Measurements from ENCODE around the gene TIGD6.

- no peak for TF ChIP-seq EZH2 (IDR thresholded peaks at IDR 0.05; ENCODE audit: borderline replicate concordance, low read length)
- TF ChIP-seq, protein P1, sequence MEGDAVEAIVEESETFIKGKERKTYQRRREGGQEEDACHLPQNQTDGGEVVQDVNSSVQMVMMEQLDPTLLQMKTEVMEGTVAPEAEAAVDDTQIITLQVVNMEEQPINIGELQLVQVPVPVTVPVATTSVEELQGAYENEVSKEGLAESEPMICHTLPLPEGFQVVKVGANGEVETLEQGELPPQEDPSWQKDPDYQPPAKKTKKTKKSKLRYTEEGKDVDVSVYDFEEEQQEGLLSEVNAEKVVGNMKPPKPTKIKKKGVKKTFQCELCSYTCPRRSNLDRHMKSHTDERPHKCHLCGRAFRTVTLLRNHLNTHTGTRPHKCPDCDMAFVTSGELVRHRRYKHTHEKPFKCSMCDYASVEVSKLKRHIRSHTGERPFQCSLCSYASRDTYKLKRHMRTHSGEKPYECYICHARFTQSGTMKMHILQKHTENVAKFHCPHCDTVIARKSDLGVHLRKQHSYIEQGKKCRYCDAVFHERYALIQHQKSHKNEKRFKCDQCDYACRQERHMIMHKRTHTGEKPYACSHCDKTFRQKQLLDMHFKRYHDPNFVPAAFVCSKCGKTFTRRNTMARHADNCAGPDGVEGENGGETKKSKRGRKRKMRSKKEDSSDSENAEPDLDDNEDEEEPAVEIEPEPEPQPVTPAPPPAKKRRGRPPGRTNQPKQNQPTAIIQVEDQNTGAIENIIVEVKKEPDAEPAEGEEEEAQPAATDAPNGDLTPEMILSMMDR (conservative IDR thresholded peaks at IDR 0.05 in 1 of 2, IDR thresholded peaks at IDR 0.05 in 1 of 2; ENCODE audit: extremely low read depth in 1 of 2, insufficient read depth in 1 of 2, low read depth in 1 of 2, low read length in 2 of 2): peak; percentile 65 to 69
Measured at GRCh38 chr5:149961957-149962409, 38.5 kb downstream of the TIGD6 start.
